Esophagus squamous epithelium (tissue), 5 donors: Measurements from ENCODE around the gene HOXD10. TPM values are rescaled to one million over a fixed set of nuclear protein-coding genes. Genes with fewer than 3 reads are reported as not detected.

Experiments
- DNase-seq: peaks from one replicate; lab custom pipeline; 2025; lab: John Stamatoyannopoulos, UW
- H3K27ac ChIP-seq, 4 donors: fragments of 200-600 bp; sonication (generic); one replicate each; pipeline ENCODE4 v1.5.1; 2016 to 2019; ENCODE audit warnings: mild to moderate bottlenecking in 1 of 4
- H3K27me3 ChIP-seq, 4 donors: fragments of 200-600 bp; sonication (generic); 1 replicate in 3 of 4; 2 replicates in 1 of 4; pipeline versions ENCODE4 v1.5.1 to v1.6.0; 2017 to 2021; ENCODE audit warnings: antibody characterized with exemption in 1 of 4
- H3K36me3 ChIP-seq, 3 donors: fragments of 200-600 bp; sonication (generic); one replicate each; pipeline ENCODE4 v1.5.1; 2016 to 2019
- H3K4me1 ChIP-seq, 3 donors: fragments of 200-600 bp; sonication (generic); one replicate each; pipeline ENCODE4 v1.5.1; 2017 to 2019
- H3K4me3 ChIP-seq, 4 donors: fragments of 200-600 bp; sonication (generic); 1 replicate in 3 of 4; 2 replicates in 1 of 4; pipeline ENCODE4 v1.5.1; 2016 to 2019; ENCODE audit warnings: mild to moderate bottlenecking in 2 of 4, moderate library complexity in 1 of 4
- H3K9me3 ChIP-seq, 3 donors: fragments of 200-600 bp; sonication (generic); one replicate each; pipeline ENCODE4 v1.5.1; 2016 to 2019
- CTCF ChIP-seq, 6 experiments: fragments of 450-650 bp in 4 of 6; fragments of 200-600 bp in 2 of 6; sonication (generic) in 2 of 6; IDR thresholded peaks; one replicate each; pipeline ENCODE4 v1.5.1; 2016 to 2019; ENCODE audit warnings: antibody characterized with exemption in 6 of 6, mild to moderate bottlenecking in 4 of 6, moderate library complexity in 4 of 6
- POLR2A ChIP-seq, 4 donors: fragments of 450-650 bp; IDR thresholded peaks; one replicate each; pipeline ENCODE4 v1.6.1; 2017; ENCODE audit warnings: antibody characterized with exemption in 4 of 4, mild to moderate bottlenecking in 4 of 4, moderate library complexity in 3 of 4
- WGBS, 2 donors: methylation state at CpG; one replicate each; pipeline ENCODE4 v1.1.5; 2018; 5-methylcytosine and 5-hydroxymethylcytosine counted together
- intact Hi-C: fragments of 100-400 bp; cut with DNase I; formaldehyde crosslinking; loops from one replicate; pipeline ENCODE4 v1.15.0; 2022
- total RNA-seq, 4 donors: library from RNA; depleted of rRNA; stranded (reverse); fragments of >200 nt; gene quantifications; one replicate each; pipeline ENCODE4 v1.1.0, GENCODE V29; 2016
- donor health status: DM: yes; HTN: yes; CAD: no.

HOXD10 gene
- total RNA-seq, 4 donors from 2014 or later, result 0.22 to 0.38 TPM; not detected in 2

GRCh38 chr2:176138526-176138922, 21.9 kb downstream of the HOXD10 start:
- intact Hi-C loops, result loop anchor here (5.0 kb wide), 1 partner anchor 419 kb away; no protein-coding TSS in a partner anchor
- 16% methylated on average over 12 to 13 of the region's 14 CpGs for WGBS, 2 donors
- H3K4me3 ChIP-seq, result peak overlapping the region in 2 of 4 donors; percentile 49 to 63
- H3K27ac ChIP-seq, result peak overlapping the region; percentile 1 to 66 (median 62)
- H3K9me3 ChIP-seq, result no peaks in the 10 kb centered on the region
- H3K27me3 ChIP-seq, result peaks cover 16 to 100% (median 37%) of the 10 kb centered on the region in 4 donors
- H3K36me3 ChIP-seq, result no peaks in the 10 kb centered on the region
- TF ChIP-seq CTCF (IDR thresholded peaks at IDR 0.05), result no peak
- no peak for TF ChIP-seq POLR2A (IDR thresholded peaks at IDR 0.05)
- no peak for DNase-seq
- peaks cover 0 to 45% (median 9%) of the 10 kb centered on the region in 3 donors for H3K4me1 ChIP-seq

- Histone ChIP-seq H3K27me3 (peaks cover 13 to 100% (median 37%) of the 10 kb centered on the region in 4 donors), H3K27ac (peak overlapping the region; percentile 1 to 66 (median 62)), H3K36me3 (no peaks in the 10 kb centered on the region), H3K4me1 (peaks cover 0 to 39% (median 9%) of the 10 kb centered on the region in 3 donors), H3K9me3 (no peaks in the 10 kb centered on the region), H3K4me3 (peak overlapping the region in 3 of 4 donors; percentile 4 to 63 (median 49))
- DNase-seq, result no peak
- TF ChIP-seq POLR2A (IDR thresholded peaks at IDR 0.05) (no peak), CTCF (IDR thresholded peaks at IDR 0.05) (no peak)
- intact Hi-C loops, result loop anchor here (5.0 kb wide), 1 partner anchor 418 kb away; no protein-coding TSS in a partner anchor
- 23 to 26% methylated on average over 18 to 28 of the region's 28 CpGs for WGBS, 2 donors
Measured at GRCh38 chr2:176138923-176139660, 22.5 kb downstream of the HOXD10 start.

GRCh38 chr2:176139661-176140512, 23.3 kb downstream of the HOXD10 start:
- no peak for DNase-seq
- H3K4me1 ChIP-seq, result peaks cover 0 to 34% (median 9%) of the 10 kb centered on the region in 3 donors
- no peak for TF ChIP-seq CTCF (IDR thresholded peaks at IDR 0.05)
- TF ChIP-seq POLR2A (IDR thresholded peaks at IDR 0.05), result no peak
- no peaks in the 10 kb centered on the region for H3K9me3 ChIP-seq
- 16 to 26% methylated on average over 24 to 25 of the region's 41 CpGs for WGBS, 2 donors
- intact Hi-C loops, result loop anchor here (5.0 to 10.0 kb wide), 3 partner anchors 315 to 497 kb away; no protein-coding TSS in a partner anchor
- no peaks in the 10 kb centered on the region for H3K36me3 ChIP-seq
- peak overlapping the region in 3 of 4 donors; percentile 39 to 67 (median 49) for H3K4me3 ChIP-seq
- peak overlapping the region in 3 of 4 donors; percentile 61 to 66 (median 62) for H3K27ac ChIP-seq
- peaks cover 13 to 100% (median 33%) of the 10 kb centered on the region in 4 donors for H3K27me3 ChIP-seq

GRCh38 chr2:176140513-176141317, 24.1 kb downstream of the HOXD10 start:
- DNase-seq, result no peak
- H3K36me3 ChIP-seq, result no peaks in the 10 kb centered on the region
- intact Hi-C loops, result loop anchor here (5.0 to 10.0 kb wide), 2 partner anchors 314 to 497 kb away; no protein-coding TSS in a partner anchor
- TF ChIP-seq POLR2A (IDR thresholded peaks at IDR 0.05), result no peak
- peak; percentile 76 to 95 (median 88) for TF ChIP-seq CTCF (IDR thresholded peaks at IDR 0.05)
- H3K27ac ChIP-seq, result peak overlapping the region; percentile 18 to 66 (median 62)
- peak overlapping the region; percentile 37 to 67 (median 44) for H3K4me3 ChIP-seq
- H3K4me1 ChIP-seq, result peaks cover 0 to 32% (median 9%) of the 10 kb centered on the region in 3 donors
- WGBS, 2 donors, result 37 to 57% methylated on average over 5 to 8 of the region's 48 CpGs
- peaks cover 13 to 100% (median 29%) of the 10 kb centered on the region in 4 donors for H3K27me3 ChIP-seq
- no peaks in the 10 kb centered on the region for H3K9me3 ChIP-seq
